ENCODE data around the gene CTXND1.

- TF ChIP-seq FOXM1 (IDR thresholded peaks at IDR 0.05; ENCODE audit: borderline replicate concordance, low read depth) (no peak), CREB1 (IDR thresholded peaks at IDR 0.05; ENCODE audit: low read depth) (no peak), CEBPB (IDR thresholded peaks at IDR 0.05) (no peak), YY1 (IDR thresholded peaks at IDR 0.05; ENCODE audit: low read depth) (no peak), EP300 (IDR thresholded peaks at IDR 0.05; ENCODE audit: borderline replicate concordance) (no peak), RAD21 (IDR thresholded peaks at IDR 0.05; ENCODE audit: low read depth) (no peak)
Measured at GRCh38 chr15:80169768-80170357, 82.2 kb downstream of the CTXND1 start.

Data from Ishikawa (cell line).